Activated T-helper 1 cell treated with anti-CD3 and anti-CD28 coated beads, Interleukin-12 subunit alpha, Interleukin-12 subunit beta, Interleukin-2, Interleukin-4 antibody, amounts not matched to agents 30 ng/mL and 10 ng/mL and 1 ng/mL, durations not matched to agents 14 hours and 24 hours and 36 hours (primary cell): ENCODE measurements around the gene SHMT1. TPM values are rescaled to one million over a fixed set of nuclear protein-coding genes. Genes with fewer than 3 reads are reported as not detected.

Experiments
- DNase-seq: peaks from one replicate; pipeline ENCODE4 v3.0.0; 2021; ENCODE audit warnings: low spot score
- H3K27ac Mint-ChIP-seq: one replicate; pipeline ENCODE4 v1.8.0; 2021; ENCODE audit warnings: mild to moderate bottlenecking, mixed read lengths
- H3K27me3 Mint-ChIP-seq: one replicate; pipeline ENCODE4 v1.8.0; 2022; ENCODE audit warnings: mild to moderate bottlenecking, moderate library complexity, mixed read lengths; ENCODE audit not compliant: insufficient read depth
- H3K36me3 Mint-ChIP-seq: one replicate; pipeline ENCODE4 v1.8.0; 2021; ENCODE audit warnings: low read depth, mixed read lengths
- H3K4me1 Mint-ChIP-seq: one replicate; pipeline ENCODE4 v1.8.0; 2021; ENCODE audit warnings: low read depth, mixed read lengths
- H3K4me3 Mint-ChIP-seq: one replicate; pipeline ENCODE4 v1.8.0; 2021; ENCODE audit warnings: mild to moderate bottlenecking, moderate library complexity, mixed read lengths
- H3K9me3 Mint-ChIP-seq: one replicate; pipeline ENCODE4 v1.8.0; 2021; ENCODE audit warnings: mixed read lengths
- intact Hi-C: fragments of 100-400 bp; cut with micrococcal nuclease; formaldehyde crosslinking; loops from one replicate; pipeline ENCODE4 v1.15.1; 2024
- total RNA-seq: library from RNA; stranded (reverse); gene quantifications from 2 replicates; pipeline ENCODE4 v1.2.3, GENCODE V29; 2022

The SHMT1 gene
- total RNA-seq, 1 donor from 2014 or later = 56.2 TPM

- Mint-ChIP-seq H3K36me3 (peaks cover 21% of the 10 kb centered on the region), H3K27me3 (no peaks in the 10 kb centered on the region), H3K27ac (peak overlapping the region; percentile 79), H3K4me3 (no peak overlapping the region), H3K9me3 (no peaks in the 10 kb centered on the region), H3K4me1 (peaks cover 8% of the 10 kb centered on the region)
- no peak for DNase-seq
- intact Hi-C loops = no loop called here
Observed at GRCh38 chr17:18331879-18332278, 31.5 kb downstream of the SHMT1 start.

GRCh38 chr17:18328643-18329204, 34.6 kb downstream of the SHMT1 start:
- Mint-ChIP-seq H3K4me1 (peaks cover 17% of the 10 kb centered on the region), H3K27ac (no peak overlapping the region), H3K27me3 (no peaks in the 10 kb centered on the region), H3K4me3 (no peak overlapping the region), H3K9me3 (no peaks in the 10 kb centered on the region), H3K36me3 (peaks cover 26% of the 10 kb centered on the region)
- intact Hi-C loops = no loop called here
- no peak for DNase-seq

- Mint-ChIP-seq H3K27ac (no peak overlapping the region), H3K4me1 (peaks cover 17% of the 10 kb centered on the region), H3K36me3 (peaks cover 26% of the 10 kb centered on the region), H3K9me3 (no peaks in the 10 kb centered on the region), H3K4me3 (no peak overlapping the region), H3K27me3 (no peaks in the 10 kb centered on the region)
- no peak for DNase-seq
- intact Hi-C loops = no loop called here
Observed at GRCh38 chr17:18327556-18327955, 35.8 kb downstream of the SHMT1 start.

GRCh38 chr17:18327093-18327492, 36.3 kb downstream of the SHMT1 start:
- no peak overlapping the region for H3K4me3 Mint-ChIP-seq
- H3K9me3 Mint-ChIP-seq = no peaks in the 10 kb centered on the region
- peaks cover 13% of the 10 kb centered on the region for H3K4me1 Mint-ChIP-seq
- H3K27me3 Mint-ChIP-seq = no peaks in the 10 kb centered on the region
- DNase-seq = no peak
- H3K27ac Mint-ChIP-seq = no peak overlapping the region
- peaks cover 26% of the 10 kb centered on the region for H3K36me3 Mint-ChIP-seq
- intact Hi-C loops = no loop called here

GRCh38 chr17:18326572-18326971, 36.8 kb downstream of the SHMT1 start:
- intact Hi-C loops = no loop called here
- peaks cover 24% of the 10 kb centered on the region for H3K36me3 Mint-ChIP-seq
- H3K27ac Mint-ChIP-seq = no peak overlapping the region
- DNase-seq = no peak
- peaks cover 11% of the 10 kb centered on the region for H3K4me1 Mint-ChIP-seq
- H3K4me3 Mint-ChIP-seq = no peak overlapping the region
- no peaks in the 10 kb centered on the region for H3K9me3 Mint-ChIP-seq
- H3K27me3 Mint-ChIP-seq = no peaks in the 10 kb centered on the region

- no peaks in the 10 kb centered on the region for H3K27me3 Mint-ChIP-seq
- no peaks in the 10 kb centered on the region for H3K9me3 Mint-ChIP-seq
- H3K36me3 Mint-ChIP-seq = peaks cover 24% of the 10 kb centered on the region
- no peak overlapping the region for H3K27ac Mint-ChIP-seq
- H3K4me1 Mint-ChIP-seq = peaks cover 14% of the 10 kb centered on the region
- intact Hi-C loops = no loop called here
- DNase-seq = no peak
- no peak overlapping the region for H3K4me3 Mint-ChIP-seq
Observed at GRCh38 chr17:18326039-18326438, 37.3 kb downstream of the SHMT1 start.

GRCh38 chr17:18324140-18325050, 39.0 kb downstream of the SHMT1 start:
- intact Hi-C loops = no loop called here
- peaks cover 31% of the 10 kb centered on the region for H3K4me1 Mint-ChIP-seq
- no peaks in the 10 kb centered on the region for H3K27me3 Mint-ChIP-seq
- peaks cover 26% of the 10 kb centered on the region for H3K36me3 Mint-ChIP-seq
- DNase-seq = no peak
- H3K4me3 Mint-ChIP-seq = no peak overlapping the region
- H3K9me3 Mint-ChIP-seq = no peaks in the 10 kb centered on the region
- no peak overlapping the region for H3K27ac Mint-ChIP-seq

- Mint-ChIP-seq H3K4me3 (no peak overlapping the region), H3K27ac (no peak overlapping the region)
Observed at GRCh38 chr17:18323507-18324139, 39.7 kb downstream of the SHMT1 start.

GRCh38 chr17:18323007-18323406, 40.3 kb downstream of the SHMT1 start:
- no peak for DNase-seq
- Mint-ChIP-seq H3K27me3 (no peaks in the 10 kb centered on the region), H3K4me1 (peaks cover 43% of the 10 kb centered on the region), H3K4me3 (no peak overlapping the region), H3K9me3 (no peaks in the 10 kb centered on the region), H3K36me3 (peaks cover 20% of the 10 kb centered on the region), H3K27ac (no peak overlapping the region)
- intact Hi-C loops = no loop called here

More at GRCh38 chr17:18323507-18324139, 39.7 kb downstream of the SHMT1 start:
- H3K27me3 Mint-ChIP-seq = no peaks in the 10 kb centered on the region
- H3K36me3 Mint-ChIP-seq = peaks cover 23% of the 10 kb centered on the region
- H3K9me3 Mint-ChIP-seq = no peaks in the 10 kb centered on the region
- intact Hi-C loops = no loop called here
- peaks cover 37% of the 10 kb centered on the region for H3K4me1 Mint-ChIP-seq
- no peak for DNase-seq

GRCh38 chr17:18322522-18322921, 40.8 kb downstream of the SHMT1 start:
- H3K27me3 Mint-ChIP-seq = no peaks in the 10 kb centered on the region
- H3K4me3 Mint-ChIP-seq = no peak overlapping the region
- peaks cover 23% of the 10 kb centered on the region for H3K36me3 Mint-ChIP-seq
- intact Hi-C loops = no loop called here
- peaks cover 48% of the 10 kb centered on the region for H3K4me1 Mint-ChIP-seq
- H3K9me3 Mint-ChIP-seq = no peaks in the 10 kb centered on the region
- DNase-seq = no peak
- no peak overlapping the region for H3K27ac Mint-ChIP-seq

- peaks cover 23% of the 10 kb centered on the region for H3K36me3 Mint-ChIP-seq
- no peak for DNase-seq
- H3K9me3 Mint-ChIP-seq = no peaks in the 10 kb centered on the region
- no peak overlapping the region for H3K27ac Mint-ChIP-seq
- H3K4me3 Mint-ChIP-seq = no peak overlapping the region
- intact Hi-C loops = no loop called here
- peaks cover 54% of the 10 kb centered on the region for H3K4me1 Mint-ChIP-seq
- no peaks in the 10 kb centered on the region for H3K27me3 Mint-ChIP-seq
Observed at GRCh38 chr17:18321309-18321708, 42.0 kb downstream of the SHMT1 start.

- no peaks in the 10 kb centered on the region for H3K27me3 Mint-ChIP-seq
- H3K9me3 Mint-ChIP-seq = no peaks in the 10 kb centered on the region
- no peak for DNase-seq
- H3K27ac Mint-ChIP-seq = no peak overlapping the region
- peaks cover 58% of the 10 kb centered on the region for H3K4me1 Mint-ChIP-seq
- peaks cover 22% of the 10 kb centered on the region for H3K36me3 Mint-ChIP-seq
- intact Hi-C loops = no loop called here
- H3K4me3 Mint-ChIP-seq = no peak overlapping the region
Observed at GRCh38 chr17:18320301-18320700, 43.0 kb downstream of the SHMT1 start.
